Measurements from ENCODE around the gene KLF3.

Gene KLF3

GRCh38 chr4:38676986-38677385 is 13.0 kb downstream of the KLF3 start:
- no peak for TF ChIP-seq CTCF (IDR thresholded peaks at IDR 0.05; ENCODE audit: borderline replicate concordance, control extremely low read depth, extremely low read depth, insufficient read depth, missing control alignments)
- DNase-seq (ENCODE audit: low spot score) = no peak
- in situ Hi-C loops (cut with MboI; ENCODE audit: low sequenced_read_pairs, unreplicated experiment) = loop anchor here (5.0 to 10.0 kb wide), 2 partner anchors 500 to 602 kb away; no protein-coding TSS in a partner anchor

GRCh38 chr4:38677441-38677840 is 13.4 kb downstream of the KLF3 start:
- TF ChIP-seq CTCF (IDR thresholded peaks at IDR 0.05; ENCODE audit: borderline replicate concordance, control extremely low read depth, extremely low read depth, insufficient read depth, missing control alignments) = no peak
- in situ Hi-C loops (cut with MboI; ENCODE audit: low sequenced_read_pairs, unreplicated experiment) = loop anchor here (5.0 to 10.0 kb wide), 2 partner anchors 500 to 603 kb away; no protein-coding TSS in a partner anchor
- DNase-seq (ENCODE audit: low spot score) = no peak

GRCh38 chr4:38678078-38678477 is 14.1 kb downstream of the KLF3 start:
- no peak for TF ChIP-seq CTCF (IDR thresholded peaks at IDR 0.05; ENCODE audit: borderline replicate concordance, control extremely low read depth, extremely low read depth, insufficient read depth, missing control alignments)
- in situ Hi-C loops (cut with MboI; ENCODE audit: low sequenced_read_pairs, unreplicated experiment) = loop anchor here (5.0 to 10.0 kb wide), 2 partner anchors 501 to 603 kb away; no protein-coding TSS in a partner anchor
- no peak for DNase-seq (ENCODE audit: low spot score)

GRCh38 chr4:38679921-38680320 is 15.9 kb downstream of the KLF3 start:
- in situ Hi-C loops (cut with MboI; ENCODE audit: low sequenced_read_pairs, unreplicated experiment) = loop anchor here (5.0 to 10.0 kb wide), 2 partner anchors 503 to 605 kb away; no protein-coding TSS in a partner anchor
- DNase-seq (ENCODE audit: low spot score) = no peak
- no peak for TF ChIP-seq CTCF (IDR thresholded peaks at IDR 0.05; ENCODE audit: borderline replicate concordance, control extremely low read depth, extremely low read depth, insufficient read depth, missing control alignments)

GRCh38 chr4:38681281-38681991 is 17.4 kb downstream of the KLF3 start:
- in situ Hi-C loops (cut with MboI; ENCODE audit: low sequenced_read_pairs, unreplicated experiment) = no loop called here
- no peak for TF ChIP-seq CTCF (IDR thresholded peaks at IDR 0.05; ENCODE audit: borderline replicate concordance, control extremely low read depth, extremely low read depth, insufficient read depth, missing control alignments)
- DNase-seq (ENCODE audit: low spot score) = no peak

- TF ChIP-seq CTCF (IDR thresholded peaks at IDR 0.05; ENCODE audit: borderline replicate concordance, control extremely low read depth, extremely low read depth, insufficient read depth, missing control alignments) = no peak
- DNase-seq (ENCODE audit: low spot score) = no peak
- in situ Hi-C loops (cut with MboI; ENCODE audit: low sequenced_read_pairs, unreplicated experiment) = no loop called here
Observed at GRCh38 chr4:38682336-38682735, 18.3 kb downstream of the KLF3 start.

All from GM13976 (cell line).